Neural cell (in vitro differentiated cells): ENCODE measurements around the gene UNCX.

Experiments used
- CTCF ChIP-seq: fragments of 450-650 bp; IDR thresholded peaks from 2 replicates; pipeline ENCODE4 v1.5.1; 2014; ENCODE audit warnings: antibody characterized with exemption, mild to moderate bottlenecking, moderate library complexity; ENCODE audit not compliant: poor library complexity, severe bottlenecking
- EP300 ChIP-seq: fragments of 450-650 bp; conservative IDR thresholded peaks from 2 replicates; pipeline ENCODE4 v1.6.1; 2014; ENCODE audit warnings: antibody characterized with exemption, mild to moderate bottlenecking, moderate library complexity; ENCODE audit not compliant: poor library complexity, severe bottlenecking
- EZH2 ChIP-seq: fragments of 200-600, 300-800 bp; shearing (Covaris generic), sonication (generic); IDR thresholded peaks from 2 replicates; pipeline ENCODE4 v1.6.1; 2014; ENCODE audit warnings: antibody characterized with exemption, low read length, borderline replicate concordance, mild to moderate bottlenecking; ENCODE audit not compliant: insufficient read depth, poor library complexity, severe bottlenecking
- MXI1 ChIP-seq: fragments of 450-650 bp; conservative IDR thresholded peaks from 2 replicates; pipeline ENCODE4 v1.6.1; 2014; ENCODE audit warnings: antibody characterized with exemption, mild to moderate bottlenecking; ENCODE audit not compliant: poor library complexity, severe bottlenecking
- POLR2AphosphoS5 ChIP-seq: IDR thresholded peaks from 2 replicates; pipeline ENCODE4 v1.6.1; 2012
- RAD21 ChIP-seq: fragments of 450-650 bp; conservative IDR thresholded peaks from 2 replicates; pipeline ENCODE4 v1.6.1; 2014; ENCODE audit warnings: antibody characterized with exemption, mild to moderate bottlenecking, moderate library complexity
- REST ChIP-seq: IDR thresholded peaks from 2 replicates; pipeline ENCODE4 v1.6.1; 2012; ENCODE audit warnings: borderline replicate concordance
- SMC3 ChIP-seq: fragments of 450-650 bp; conservative IDR thresholded peaks from 2 replicates; pipeline ENCODE4 v1.6.1; 2014; ENCODE audit warnings: antibody characterized with exemption, mild to moderate bottlenecking, moderate library complexity; ENCODE audit not compliant: poor library complexity
- TAF1 ChIP-seq: IDR thresholded peaks from 2 replicates; pipeline ENCODE4 v1.6.1; 2012; ENCODE audit warnings: low read depth

- no peak for TF ChIP-seq EP300
- TF ChIP-seq CTCF = no peak
- no peak for TF ChIP-seq MXI1
- no peak for TF ChIP-seq EZH2
- TF ChIP-seq RAD21 = no peak
- no peak for TF ChIP-seq TAF1
- no peak for TF ChIP-seq REST
- no peak for TF ChIP-seq POLR2AphosphoS5
- TF ChIP-seq SMC3 = no peak
These were observed 23.2 kb downstream of the UNCX start for GRCh38 chr7:1255817-1256340.
